KOPT-K1 (cell line): ENCODE measurements around the gene TMEM163.
"Not testable (repeated sequence)": the region's sequence is repeated elsewhere in the genome, so short reads cannot be mapped to it uniquely, and the experiment has no call there.

Source experiments
- H3K27ac ChIP-seq: fragments of 200-600 bp; sonication (generic); 2 replicates; pipeline ENCODE4 v1.5.1; 2016; ENCODE audit warnings: antibody characterized with exemption, mild to moderate bottlenecking, low read depth, low read length; ENCODE audit not compliant: poor library complexity, severe bottlenecking
- H3K36me3 ChIP-seq: fragments of 200-600 bp; sonication (generic); 2 replicates; pipeline ENCODE4 v1.5.1; 2017; ENCODE audit warnings: antibody characterized with exemption, mild to moderate bottlenecking, low read length, moderate library complexity; ENCODE audit not compliant: insufficient read depth
- H3K9me3 ChIP-seq: fragments of 200-600 bp; sonication (generic); 2 replicates; pipeline ENCODE4 v1.5.1; 2017; ENCODE audit warnings: antibody characterized with exemption, low read length, mild to moderate bottlenecking; ENCODE audit not compliant: insufficient read depth, poor library complexity, severe bottlenecking

TMEM163 gene

DNA sequence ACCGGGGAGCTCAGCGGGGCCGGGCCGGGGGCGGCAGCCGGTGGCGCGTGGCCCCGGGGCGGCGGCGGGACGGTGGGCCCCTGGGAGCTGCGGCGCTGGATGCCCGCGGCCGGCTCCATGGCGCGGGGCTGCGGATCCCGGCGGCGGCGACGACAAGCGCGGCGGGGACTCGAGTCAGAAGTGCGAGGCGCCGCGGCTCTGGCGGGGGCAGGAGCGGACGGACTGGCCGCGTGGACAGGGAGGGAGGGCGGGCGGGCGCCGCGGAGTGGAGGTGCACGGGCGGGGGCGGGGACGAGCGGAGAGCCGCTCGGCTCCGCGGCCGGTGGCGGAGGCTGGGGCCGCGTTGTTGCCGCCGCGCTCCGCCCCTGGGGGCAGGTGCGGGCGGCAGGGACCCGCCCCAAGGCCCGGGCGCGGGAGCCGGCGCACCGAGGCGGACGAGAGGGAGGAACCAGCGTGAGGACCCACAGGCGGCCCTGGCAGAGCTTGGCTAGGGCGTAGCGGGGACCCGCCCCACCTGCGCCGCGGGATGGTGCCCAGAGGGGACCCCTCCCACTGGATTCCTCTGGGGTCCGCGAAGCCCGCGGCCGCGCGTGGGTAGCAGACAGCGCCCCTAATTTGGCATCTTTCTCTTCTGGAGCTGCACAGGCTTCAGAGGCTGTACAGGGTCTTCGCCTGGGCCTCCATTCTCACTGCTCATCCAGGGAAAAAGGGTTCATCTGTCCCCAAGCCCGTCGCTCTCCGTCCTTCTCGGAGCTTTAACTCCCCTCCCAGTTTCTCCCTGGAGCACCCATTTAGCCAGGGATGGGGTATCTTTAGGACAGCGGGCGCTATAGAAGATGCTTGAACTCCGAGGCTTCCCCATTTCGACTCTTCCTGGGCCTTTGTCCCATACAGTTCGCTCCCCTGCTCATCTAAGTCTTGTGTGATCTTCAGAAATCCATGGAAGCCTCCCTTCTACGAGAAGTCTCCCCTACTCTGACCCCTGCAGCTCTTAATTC, at the start of gene TMEM163:
Gene TMEM163, minus strand, starts transcription at position 184 of the 998 bp plus-strand sequence.
- peak within 1 kb of the TSS; percentile 75 for H3K27ac ChIP-seq
- no peaks in the 10 kb centered on the region for H3K9me3 ChIP-seq
- no peaks in the 10 kb centered on the region for H3K36me3 ChIP-seq

DNA sequence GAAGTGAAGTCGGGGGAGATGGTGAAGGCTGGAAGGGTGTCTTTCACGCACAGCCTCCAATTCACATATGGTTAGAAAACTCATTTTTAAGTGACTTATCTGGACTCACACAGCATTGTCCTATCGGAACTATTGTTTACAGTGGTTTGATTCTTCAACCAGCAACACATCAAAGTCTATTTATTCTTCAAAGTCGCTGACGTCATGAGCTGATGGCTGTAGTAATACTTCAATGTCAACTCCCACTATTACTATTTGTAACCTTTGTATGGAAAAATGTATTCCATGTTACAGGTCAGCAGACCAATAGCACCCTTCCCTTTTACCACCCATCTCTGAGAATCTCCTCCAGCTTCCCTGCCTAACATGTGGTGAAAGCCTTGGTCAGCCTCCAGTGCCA, 47.8 kb upstream of the TMEM163 start:
- Histone ChIP-seq H3K36me3 (no peaks in the 10 kb centered on the region), H3K9me3 (no peaks in the 10 kb centered on the region), H3K27ac (no peak overlapping the region)

DNA sequence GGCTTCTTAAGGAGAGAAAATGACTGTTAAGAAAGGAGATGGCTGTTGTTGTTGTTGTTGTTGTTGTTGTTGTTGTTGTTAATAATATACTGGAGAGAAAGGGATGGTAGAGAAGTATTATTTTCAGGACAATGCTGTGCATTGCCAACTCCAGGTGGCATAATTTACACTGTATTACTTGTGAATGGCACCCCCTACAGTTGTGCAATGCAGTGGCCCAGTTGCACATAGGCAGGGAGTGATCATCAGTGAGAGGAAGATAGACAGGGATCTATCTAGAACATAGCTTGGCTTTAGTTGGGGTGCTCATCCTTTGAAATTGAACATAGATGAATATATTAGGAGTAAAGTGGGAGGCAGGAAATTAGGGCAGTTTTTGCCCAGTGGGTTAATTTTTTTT, 47.2 kb upstream of the TMEM163 start:
- Histone ChIP-seq H3K27ac (no peak overlapping the region), H3K36me3 (no peaks in the 10 kb centered on the region), H3K9me3 (no peaks in the 10 kb centered on the region)

DNA sequence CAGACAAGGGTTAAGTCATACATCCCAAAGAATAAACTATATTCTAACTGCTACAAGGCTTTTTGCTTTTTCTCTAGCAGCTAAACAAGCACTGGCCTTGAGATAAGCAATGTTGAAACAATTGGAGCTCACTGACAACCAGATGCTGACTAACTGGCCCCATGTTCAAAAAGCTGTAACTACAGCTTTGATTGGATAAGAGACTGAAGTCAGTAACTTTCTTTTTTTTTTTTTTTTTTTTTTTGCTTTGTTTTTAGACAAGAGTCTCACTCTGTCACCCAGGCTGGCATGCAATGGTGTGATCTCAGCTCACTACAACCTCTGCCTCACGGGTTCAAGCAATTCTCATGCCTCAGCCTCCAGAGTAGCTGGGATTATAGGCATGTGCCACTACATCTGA, 45.4 kb upstream of the TMEM163 start:
- no peaks in the 10 kb centered on the region for H3K9me3 ChIP-seq
- H3K27ac ChIP-seq, result no peak overlapping the region
- no peaks in the 10 kb centered on the region for H3K36me3 ChIP-seq

DNA sequence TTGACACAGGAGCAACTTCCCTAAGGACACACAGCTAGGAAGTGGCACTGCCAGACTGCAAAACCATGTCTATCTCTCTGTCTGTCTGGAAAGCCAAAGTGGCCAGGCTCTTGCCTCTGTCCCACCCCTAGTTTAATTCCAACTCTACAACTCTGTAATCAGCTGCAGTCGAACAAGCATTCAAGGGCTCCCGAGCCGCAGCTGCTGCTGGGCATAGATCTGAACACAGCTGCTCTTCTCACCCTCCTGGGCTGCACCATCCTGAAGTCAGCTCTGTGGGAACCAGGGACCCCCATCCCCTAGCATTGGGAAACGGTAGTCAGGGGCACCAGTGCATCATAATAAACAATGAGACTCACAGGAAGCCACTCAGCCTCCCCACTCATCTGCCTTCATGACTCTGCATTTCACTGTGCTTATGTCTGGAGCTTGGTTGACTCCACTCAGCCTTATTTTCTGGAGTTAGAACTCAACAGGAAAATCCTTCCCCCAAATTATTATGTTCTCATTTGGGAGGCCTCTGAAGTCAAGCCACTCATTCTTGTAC, 44.4 kb upstream of the TMEM163 start:
- no peaks in the 10 kb centered on the region for H3K36me3 ChIP-seq

DNA sequence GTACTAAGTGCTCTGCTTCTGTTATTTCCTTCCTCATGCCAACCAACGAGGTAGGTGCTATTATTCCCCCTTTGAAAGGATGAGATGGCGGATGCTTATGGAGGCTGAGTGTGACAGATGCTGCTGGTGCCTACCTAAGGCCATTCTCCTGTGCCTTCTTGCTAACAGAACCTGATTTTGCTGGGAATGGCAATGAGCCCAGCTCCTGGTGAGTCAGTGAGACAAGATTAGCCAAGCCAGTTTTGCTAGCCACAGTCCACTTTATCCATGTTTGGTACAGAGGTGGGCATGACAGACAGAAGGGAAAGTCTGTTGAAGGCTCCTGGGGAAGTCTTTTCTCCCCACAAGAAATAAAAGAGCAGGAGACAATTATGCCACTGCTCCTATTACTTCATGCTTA, 43.7 kb upstream of the TMEM163 start:
- Histone ChIP-seq H3K36me3 (no peaks in the 10 kb centered on the region), H3K27ac (no peak overlapping the region), H3K9me3 (no peaks in the 10 kb centered on the region)

More for the DNA sequence above, 44.4 kb upstream of the TMEM163 start:
- Histone ChIP-seq H3K27ac (no peak overlapping the region), H3K9me3 (no peaks in the 10 kb centered on the region)

DNA sequence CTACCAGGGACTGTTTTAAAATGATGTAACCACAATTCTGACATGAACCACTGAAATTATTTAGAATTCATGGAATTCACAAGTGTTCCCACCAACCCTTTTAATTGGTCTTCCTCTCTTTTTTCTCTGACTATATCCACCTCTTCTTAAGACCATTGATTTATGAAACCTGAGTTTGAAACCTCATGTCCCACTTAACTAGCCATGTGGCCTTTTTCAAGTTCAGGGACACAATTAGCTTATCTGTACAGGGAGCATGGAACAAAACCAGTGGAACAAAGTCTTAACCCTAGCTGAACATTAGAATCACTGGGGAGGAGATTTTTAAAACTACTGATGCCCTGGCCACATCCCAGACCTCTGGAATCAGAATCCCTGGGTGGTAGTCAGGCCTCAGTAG, 41.6 kb upstream of the TMEM163 start:
- Histone ChIP-seq H3K36me3 (no peaks in the 10 kb centered on the region), H3K9me3 (peaks cover 12% of the 10 kb centered on the region), H3K27ac (no peak overlapping the region)

DNA sequence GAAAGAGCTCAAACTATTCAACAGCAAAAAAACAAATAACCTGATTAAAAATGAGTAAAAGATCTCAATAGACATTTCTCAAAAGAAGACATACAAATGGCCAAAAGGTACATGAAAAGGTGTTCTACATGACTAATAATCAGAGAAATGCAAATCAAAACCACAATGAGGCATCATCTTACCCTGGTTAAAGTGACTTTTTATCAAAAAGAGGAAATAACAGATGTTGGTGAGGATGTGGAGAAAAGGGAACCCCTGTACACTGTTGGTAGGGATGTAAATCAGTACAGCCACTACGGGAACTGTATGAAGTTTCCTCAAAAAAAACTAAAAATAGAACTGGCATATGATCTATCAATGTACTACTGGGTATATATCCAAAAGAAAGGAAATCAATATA, 39.8 kb upstream of the TMEM163 start:
- no peaks in the 10 kb centered on the region for H3K36me3 ChIP-seq
- peaks cover 13% of the 10 kb centered on the region for H3K9me3 ChIP-seq
- no peak overlapping the region for H3K27ac ChIP-seq

DNA sequence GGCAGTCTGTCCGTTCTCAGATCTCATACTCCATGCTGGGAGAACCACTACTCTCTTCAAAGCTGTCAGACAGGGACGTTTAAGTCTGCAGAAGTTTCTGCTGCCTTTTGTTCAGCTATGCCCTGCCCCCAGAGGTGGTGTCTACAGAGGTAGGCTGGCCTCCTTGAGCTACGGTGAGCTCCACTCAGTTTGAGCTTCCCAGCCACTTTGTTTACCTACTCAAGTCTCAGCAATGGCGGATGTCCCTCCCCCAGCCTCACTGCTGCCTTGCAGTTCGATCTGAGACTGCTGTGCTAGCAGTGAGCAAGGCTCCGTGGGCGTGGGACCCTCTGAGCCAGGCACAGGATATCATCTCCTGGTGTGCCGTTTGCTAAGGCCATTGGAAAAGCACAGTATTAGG, 33.2 kb upstream of the TMEM163 start:
- not testable (repeated sequence) for H3K36me3 ChIP-seq, H3K27ac ChIP-seq

DNA sequence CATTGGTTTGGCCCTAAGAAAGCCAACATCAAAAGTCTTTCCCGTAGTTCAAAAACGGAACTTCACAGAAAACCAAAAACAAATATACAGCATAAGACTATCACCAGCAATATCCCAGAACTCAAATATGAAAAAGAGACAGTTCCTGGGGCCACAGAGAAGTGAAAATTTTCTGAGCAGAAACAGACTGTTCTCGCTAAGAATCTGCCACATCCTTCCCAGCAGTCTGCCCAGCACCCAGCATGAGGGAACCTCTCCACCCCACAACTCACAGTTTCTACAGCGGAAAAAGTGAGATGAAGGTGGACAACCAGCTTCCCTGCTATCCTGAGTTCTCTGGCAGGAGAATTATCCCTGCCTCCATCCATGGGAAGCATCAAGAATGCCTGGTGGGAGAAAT, 26.7 kb upstream of the TMEM163 start:
- no peaks in the 10 kb centered on the region for H3K9me3 ChIP-seq
- no peak overlapping the region for H3K27ac ChIP-seq
- H3K36me3 ChIP-seq, result no peaks in the 10 kb centered on the region

More for the DNA sequence above, 33.2 kb upstream of the TMEM163 start:
- peaks cover 11% of the 10 kb centered on the region for H3K9me3 ChIP-seq

DNA sequence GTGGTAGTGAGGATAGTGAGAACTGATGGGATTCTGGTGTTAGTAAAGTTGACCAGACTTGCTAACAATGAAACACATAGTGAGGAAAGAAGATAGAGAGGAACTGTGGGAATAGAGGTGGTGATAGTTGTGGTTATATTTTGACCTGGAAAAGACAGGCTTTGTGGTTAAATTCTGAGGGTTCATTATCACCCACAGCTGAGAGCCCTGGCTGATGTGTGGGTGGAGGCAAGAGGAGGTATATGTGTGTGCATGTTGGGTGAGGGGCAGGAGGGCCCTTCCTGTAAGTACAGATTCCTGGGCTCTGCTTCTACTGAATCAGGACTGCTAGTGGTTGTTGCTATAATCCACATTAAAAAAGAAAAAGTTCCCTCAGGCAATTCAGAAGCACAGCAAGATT, 26.2 kb upstream of the TMEM163 start:
- Histone ChIP-seq H3K27ac (no peak overlapping the region), H3K36me3 (no peaks in the 10 kb centered on the region), H3K9me3 (no peaks in the 10 kb centered on the region)

DNA sequence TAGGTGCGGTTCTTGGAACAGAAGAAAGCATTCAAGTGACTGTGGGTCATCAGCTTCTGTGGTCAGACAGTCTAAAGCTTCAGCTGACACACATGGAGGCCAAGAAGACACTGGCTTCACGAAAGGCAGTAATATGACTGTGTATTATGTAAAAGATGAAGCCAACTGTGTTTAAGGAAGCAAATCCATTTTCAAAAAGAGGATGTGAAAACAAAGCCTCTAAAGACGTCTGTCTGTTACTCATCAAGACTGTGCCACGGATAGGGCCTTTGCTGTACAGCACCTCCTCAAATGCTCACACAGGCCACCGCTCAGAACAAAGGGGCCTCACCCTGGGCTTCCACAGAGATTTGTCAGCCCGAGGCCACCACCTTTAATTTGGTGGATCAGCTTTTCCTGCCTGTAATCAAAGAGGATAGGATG, 21.1 kb upstream of the TMEM163 start:
- Histone ChIP-seq H3K27ac (peak overlapping the region; percentile 8), H3K9me3 (no peaks in the 10 kb centered on the region), H3K36me3 (no peaks in the 10 kb centered on the region)

DNA sequence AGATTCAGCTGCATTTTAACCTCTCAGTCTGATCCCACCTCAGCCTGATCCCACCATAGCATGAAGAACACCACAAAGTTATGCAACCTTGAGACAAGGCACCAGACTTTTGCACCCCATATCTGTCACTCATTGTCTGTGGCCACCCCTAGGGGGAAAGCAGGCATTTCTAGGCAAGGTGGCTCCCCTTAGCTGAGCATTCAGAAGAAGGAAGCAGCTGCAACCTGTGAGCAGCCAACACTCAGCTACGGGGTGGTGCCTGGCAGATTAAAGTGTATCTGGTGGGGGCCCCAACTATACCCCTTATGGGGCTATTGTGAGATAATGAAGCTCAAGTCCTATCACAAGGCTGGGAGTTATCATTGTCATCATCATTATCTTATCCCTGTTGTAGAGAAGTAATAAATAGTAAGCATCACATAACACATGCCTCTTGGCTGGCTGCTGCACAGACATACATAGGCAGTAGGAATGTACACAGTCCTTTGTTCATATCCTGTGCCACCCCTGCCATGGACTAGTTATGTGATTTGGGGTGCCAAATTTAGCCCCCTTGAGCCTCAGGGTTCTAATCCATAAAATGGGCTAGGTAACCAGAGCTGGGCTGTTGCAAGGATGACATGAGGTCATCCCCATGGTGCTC, 20.6 kb upstream of the TMEM163 start:
- Histone ChIP-seq H3K36me3 (no peaks in the 10 kb centered on the region), H3K27ac (peak overlapping the region; percentile 8), H3K9me3 (no peaks in the 10 kb centered on the region)

DNA sequence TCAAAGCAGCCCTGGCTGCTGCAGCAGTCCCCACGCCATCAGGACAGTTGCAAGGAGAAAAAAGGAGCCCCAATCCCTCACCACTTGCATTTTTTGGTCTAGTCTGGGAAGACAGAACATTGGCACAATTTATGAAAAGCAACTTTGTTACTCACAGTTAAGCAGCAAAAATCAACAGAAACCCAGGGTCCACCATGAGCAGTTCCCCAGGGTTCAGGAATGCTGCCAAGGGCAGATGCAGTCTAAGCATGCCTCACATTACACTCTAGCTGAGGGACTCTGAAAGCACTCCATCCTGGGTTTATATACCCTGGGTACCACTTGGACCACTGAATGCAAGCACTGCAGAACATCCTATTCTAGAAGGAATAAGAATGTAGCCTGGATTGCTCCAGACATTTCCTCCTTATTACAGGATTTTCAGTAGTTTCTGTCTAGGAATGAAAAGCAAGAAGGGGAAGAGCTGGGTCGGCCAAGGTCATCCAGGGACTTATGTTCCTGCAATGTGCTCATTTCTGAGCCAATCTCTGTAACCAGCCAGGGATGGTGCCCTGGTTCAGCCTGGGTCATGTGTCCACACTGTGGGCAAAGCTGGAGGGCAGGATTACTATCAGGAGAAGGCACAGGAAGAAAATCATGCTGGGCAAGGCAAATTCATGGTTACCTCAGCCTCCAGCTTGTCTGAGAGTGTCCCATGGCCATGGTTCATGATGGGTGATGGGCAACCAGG, 19.5 kb upstream of the TMEM163 start:
- Histone ChIP-seq H3K9me3 (no peaks in the 10 kb centered on the region), H3K36me3 (no peaks in the 10 kb centered on the region), H3K27ac (no peak overlapping the region)

DNA sequence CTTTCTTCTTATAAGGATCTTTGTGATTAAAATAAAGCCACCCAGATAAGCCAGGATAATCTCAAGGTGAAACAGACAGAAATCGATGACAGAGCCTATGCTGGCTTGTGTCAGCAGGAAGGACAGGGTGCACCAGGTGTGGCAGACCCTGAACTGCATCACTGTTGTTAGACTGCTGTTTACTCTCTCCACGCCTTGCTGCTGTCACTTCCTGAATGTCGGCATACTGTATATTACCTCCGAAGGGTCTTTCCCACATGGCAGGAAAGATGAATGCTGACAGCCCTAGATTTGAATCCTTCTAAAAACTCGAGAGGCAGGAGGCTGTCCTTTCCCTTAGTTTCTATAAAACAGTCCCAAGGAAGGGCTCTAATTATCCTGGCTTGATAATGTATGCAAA, 18.9 kb upstream of the TMEM163 start:
- Histone ChIP-seq H3K9me3 (no peaks in the 10 kb centered on the region), H3K27ac (no peak overlapping the region), H3K36me3 (no peaks in the 10 kb centered on the region)
